SU-DHL-6 (cell line): ENCODE data around the gene SPINT2.

ENCODE experiments used
- EZH2phosphoT487 ChIP-seq: fragments of 200-600 bp; sonication (generic), shearing (Covaris generic); conservative IDR thresholded peaks from 2 replicates; pipeline ENCODE4 v1.6.1; 2018; ENCODE audit warnings: mild to moderate bottlenecking, antibody characterized with exemption, low read length, moderate library complexity, mixed read lengths
- TF ChIP-seq, protein P1 (sequence below): fragments of 200-600 bp; sonication (generic); IDR thresholded peaks from one replicate; pipeline ENCODE4 v1.5.1; 2017; ENCODE audit warnings: antibody characterized with exemption, mild to moderate bottlenecking, low read length, moderate library complexity; ENCODE audit not compliant: insufficient read depth, poor library complexity, severe bottlenecking

DNA sequence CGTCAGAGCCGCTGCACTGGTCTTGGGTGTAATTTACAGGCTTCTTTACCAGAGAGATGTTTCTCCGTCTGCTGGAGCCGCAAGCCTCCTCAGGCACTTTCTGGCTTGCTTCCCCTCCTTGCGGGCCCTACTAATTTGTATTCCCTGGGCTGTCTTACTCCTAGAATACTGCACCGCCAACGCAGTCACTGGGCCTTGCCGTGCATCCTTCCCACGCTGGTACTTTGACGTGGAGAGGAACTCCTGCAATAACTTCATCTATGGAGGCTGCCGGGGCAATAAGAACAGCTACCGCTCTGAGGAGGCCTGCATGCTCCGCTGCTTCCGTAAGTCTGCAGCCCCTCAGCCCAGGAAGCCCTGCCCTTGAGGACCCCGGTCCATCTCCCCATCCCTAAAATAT, 25.6 kb downstream of the SPINT2 start:
- TF ChIP-seq, protein P1, sequence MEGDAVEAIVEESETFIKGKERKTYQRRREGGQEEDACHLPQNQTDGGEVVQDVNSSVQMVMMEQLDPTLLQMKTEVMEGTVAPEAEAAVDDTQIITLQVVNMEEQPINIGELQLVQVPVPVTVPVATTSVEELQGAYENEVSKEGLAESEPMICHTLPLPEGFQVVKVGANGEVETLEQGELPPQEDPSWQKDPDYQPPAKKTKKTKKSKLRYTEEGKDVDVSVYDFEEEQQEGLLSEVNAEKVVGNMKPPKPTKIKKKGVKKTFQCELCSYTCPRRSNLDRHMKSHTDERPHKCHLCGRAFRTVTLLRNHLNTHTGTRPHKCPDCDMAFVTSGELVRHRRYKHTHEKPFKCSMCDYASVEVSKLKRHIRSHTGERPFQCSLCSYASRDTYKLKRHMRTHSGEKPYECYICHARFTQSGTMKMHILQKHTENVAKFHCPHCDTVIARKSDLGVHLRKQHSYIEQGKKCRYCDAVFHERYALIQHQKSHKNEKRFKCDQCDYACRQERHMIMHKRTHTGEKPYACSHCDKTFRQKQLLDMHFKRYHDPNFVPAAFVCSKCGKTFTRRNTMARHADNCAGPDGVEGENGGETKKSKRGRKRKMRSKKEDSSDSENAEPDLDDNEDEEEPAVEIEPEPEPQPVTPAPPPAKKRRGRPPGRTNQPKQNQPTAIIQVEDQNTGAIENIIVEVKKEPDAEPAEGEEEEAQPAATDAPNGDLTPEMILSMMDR = no peak
- no peak for TF ChIP-seq EZH2phosphoT487
